ENCODE measurements around the gene PRKG1.

PRKG1 gene

DNA sequence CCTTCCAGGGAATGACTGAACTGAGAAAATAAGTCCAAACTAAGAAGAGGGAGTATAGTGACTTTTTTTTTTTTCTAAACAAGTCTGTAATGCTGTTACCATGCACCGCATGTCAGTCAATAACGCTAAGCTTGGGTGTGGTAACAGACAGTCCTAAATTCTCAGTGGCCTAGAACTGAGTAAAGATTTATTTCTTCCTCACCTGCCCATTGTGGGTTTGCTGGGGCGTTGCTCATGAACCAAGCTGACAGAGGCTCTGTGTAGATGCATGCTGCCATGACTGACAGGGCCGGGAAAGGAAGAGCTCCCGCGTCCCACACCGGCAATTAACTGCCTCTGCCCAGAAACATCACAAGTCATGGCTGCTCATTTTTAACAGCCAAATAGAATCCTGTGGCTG is 25.5 kb upstream of the PRKG1 start:
- FAIRE-seq (no peak), DNase-seq (ENCODE audit: insufficient read length, low spot score) (no peak)
- no peak for TF ChIP-seq POU2F2 (IDR thresholded peaks at IDR 0.05; ENCODE audit: low read depth, low read length)
- TF ChIP-seq POLR2AphosphoS5 (IDR thresholded peaks at IDR 0.05; ENCODE audit: low read depth, low read length): no peak
- TF ChIP-seq TAF1 (IDR thresholded peaks at IDR 0.05; ENCODE audit: low read depth, low read length): no peak
- TF ChIP-seq SPI1 (IDR thresholded peaks at IDR 0.05; ENCODE audit: low read depth, low read length): no peak
- no peak for TF ChIP-seq PAX5 (IDR thresholded peaks at IDR 0.05; ENCODE audit: insufficient read depth, low read length, severe bottlenecking)
- TF ChIP-seq POLR2A (IDR thresholded peaks at IDR 0.05; ENCODE audit: low read depth, low read length): no peak

DNA sequence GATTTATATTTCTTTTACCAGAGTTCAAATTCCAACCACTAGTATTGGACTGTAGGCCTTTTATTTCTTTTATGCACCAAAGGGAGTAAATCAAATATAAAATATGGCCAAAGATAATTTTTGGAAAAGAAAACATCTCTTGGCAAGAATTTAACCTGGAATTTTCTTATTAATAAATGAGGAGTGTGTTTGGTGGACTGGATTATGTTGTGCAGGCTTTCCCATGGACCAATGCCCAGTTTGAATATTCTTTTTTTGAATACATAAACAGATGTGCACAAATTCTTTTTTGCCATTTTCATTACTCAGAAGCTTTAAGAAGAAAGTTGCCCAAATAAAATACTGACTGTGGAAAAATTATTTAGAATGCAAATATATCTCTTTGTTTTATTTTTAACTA is 22.1 kb upstream of the PRKG1 start:
- DNase-seq (ENCODE audit: insufficient read length, low spot score) (no peak), FAIRE-seq (no peak)
- no peak for TF ChIP-seq POLR2A (IDR thresholded peaks at IDR 0.05; ENCODE audit: low read depth, low read length)
- TF ChIP-seq TAF1 (IDR thresholded peaks at IDR 0.05; ENCODE audit: low read depth, low read length): no peak
- no peak for TF ChIP-seq POLR2AphosphoS5 (IDR thresholded peaks at IDR 0.05; ENCODE audit: low read depth, low read length)
- no peak for TF ChIP-seq PAX5 (IDR thresholded peaks at IDR 0.05; ENCODE audit: insufficient read depth, low read length, severe bottlenecking)
- TF ChIP-seq SPI1 (IDR thresholded peaks at IDR 0.05; ENCODE audit: low read depth, low read length): no peak
- TF ChIP-seq POU2F2 (IDR thresholded peaks at IDR 0.05; ENCODE audit: low read depth, low read length): no peak

DNA sequence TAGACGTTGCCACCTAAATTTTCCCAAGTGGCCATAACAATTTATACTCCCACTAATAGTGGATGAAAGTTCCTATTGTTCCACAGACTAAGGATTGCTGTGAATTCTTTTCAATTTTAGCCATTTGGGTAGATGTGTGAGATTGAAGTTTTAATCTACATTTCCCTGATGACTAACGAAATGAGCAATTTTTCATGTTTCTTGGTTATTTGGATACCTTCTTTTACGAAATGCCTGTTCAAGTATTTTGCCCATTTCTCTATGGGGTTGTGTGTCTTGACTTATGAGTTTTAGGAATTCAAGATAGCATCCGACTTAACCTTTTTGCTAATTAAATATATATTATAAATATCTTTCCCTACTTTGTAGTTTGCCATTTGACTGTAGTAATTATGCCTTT is 16.4 kb upstream of the PRKG1 start:
- DNase-seq (ENCODE audit: insufficient read length, low spot score) (no peak), FAIRE-seq (no peak)
- TF ChIP-seq TAF1 (IDR thresholded peaks at IDR 0.05; ENCODE audit: low read depth, low read length) (no peak), POU2F2 (IDR thresholded peaks at IDR 0.05; ENCODE audit: low read depth, low read length) (no peak), POLR2A (IDR thresholded peaks at IDR 0.05; ENCODE audit: low read depth, low read length) (no peak), SPI1 (IDR thresholded peaks at IDR 0.05; ENCODE audit: low read depth, low read length) (no peak), POLR2AphosphoS5 (IDR thresholded peaks at IDR 0.05; ENCODE audit: low read depth, low read length) (no peak), PAX5 (IDR thresholded peaks at IDR 0.05; ENCODE audit: insufficient read depth, low read length, severe bottlenecking) (no peak)

DNA sequence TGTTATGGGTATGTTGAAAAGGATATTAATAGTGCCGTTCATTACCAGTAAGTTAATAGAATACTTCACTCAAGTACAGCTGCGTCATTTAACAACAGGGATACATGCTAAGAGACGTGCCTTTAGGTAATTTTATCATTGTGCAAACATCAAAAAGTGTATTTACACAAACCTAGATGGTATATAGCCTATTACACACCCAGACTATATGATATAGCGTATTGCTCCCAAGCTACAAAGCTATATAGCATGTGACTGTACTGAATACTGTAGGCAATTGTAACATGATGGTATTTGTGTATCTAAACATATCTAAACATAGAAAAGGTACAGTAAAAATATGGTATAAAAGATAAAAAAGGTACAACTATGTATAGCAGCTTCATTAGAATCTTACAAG is 11.1 kb upstream of the PRKG1 start:
- DNase-seq (ENCODE audit: insufficient read length, low spot score) (no peak), FAIRE-seq (no peak)
- TF ChIP-seq POLR2A (IDR thresholded peaks at IDR 0.05; ENCODE audit: low read depth, low read length) (no peak), POLR2AphosphoS5 (IDR thresholded peaks at IDR 0.05; ENCODE audit: low read depth, low read length) (no peak), PAX5 (IDR thresholded peaks at IDR 0.05; ENCODE audit: insufficient read depth, low read length, severe bottlenecking) (no peak), TAF1 (IDR thresholded peaks at IDR 0.05; ENCODE audit: low read depth, low read length) (no peak), SPI1 (IDR thresholded peaks at IDR 0.05; ENCODE audit: low read depth, low read length) (no peak), POU2F2 (IDR thresholded peaks at IDR 0.05; ENCODE audit: low read depth, low read length) (no peak)

DNA sequence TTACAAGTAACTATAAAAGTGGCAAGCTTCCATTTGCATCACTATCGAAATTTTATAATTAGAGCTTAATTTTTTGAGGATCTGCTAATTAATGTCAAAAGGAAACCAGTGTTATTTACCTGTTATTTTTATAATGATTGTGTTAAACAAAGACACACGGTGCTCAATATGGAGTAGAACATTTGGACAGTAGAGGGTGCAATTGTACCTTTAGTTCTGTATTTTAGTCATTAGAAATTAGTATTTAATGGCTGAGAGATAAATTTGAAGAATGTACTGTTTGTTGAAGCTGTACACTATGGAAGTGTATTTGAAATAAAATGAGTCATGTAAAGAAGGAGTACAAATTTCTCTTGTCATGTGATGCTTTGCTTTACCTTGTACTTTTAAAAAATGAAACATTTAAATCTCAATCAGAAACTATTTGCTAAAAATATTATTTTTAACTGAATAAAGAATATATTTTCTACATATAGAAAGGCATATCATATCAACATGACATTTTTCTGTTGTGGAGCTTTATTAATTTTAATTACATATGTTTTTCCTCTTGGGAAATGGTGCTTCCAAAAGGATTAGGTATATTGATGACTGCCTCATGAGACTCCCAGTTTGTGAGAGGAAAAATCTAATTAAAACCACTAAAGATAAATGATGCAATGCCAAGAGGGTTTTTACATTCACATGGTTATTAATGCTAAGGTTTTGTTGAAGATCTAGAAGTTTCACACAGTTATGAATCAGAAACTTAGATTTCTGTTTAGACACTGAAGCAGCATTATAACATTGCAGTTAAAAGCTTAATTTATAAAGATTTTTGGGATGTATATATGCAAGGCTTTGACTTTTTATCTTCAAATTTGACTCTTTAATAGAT is 10.4 kb upstream of the PRKG1 start:
- FAIRE-seq (no peak), DNase-seq (ENCODE audit: insufficient read length, low spot score) (no peak)
- TF ChIP-seq POLR2A (IDR thresholded peaks at IDR 0.05; ENCODE audit: low read depth, low read length): no peak
- no peak for TF ChIP-seq TAF1 (IDR thresholded peaks at IDR 0.05; ENCODE audit: low read depth, low read length)
- no peak for TF ChIP-seq SPI1 (IDR thresholded peaks at IDR 0.05; ENCODE audit: low read depth, low read length)
- TF ChIP-seq POLR2AphosphoS5 (IDR thresholded peaks at IDR 0.05; ENCODE audit: low read depth, low read length): no peak
- no peak for TF ChIP-seq POU2F2 (IDR thresholded peaks at IDR 0.05; ENCODE audit: low read depth, low read length)
- no peak for TF ChIP-seq PAX5 (IDR thresholded peaks at IDR 0.05; ENCODE audit: insufficient read depth, low read length, severe bottlenecking)

DNA sequence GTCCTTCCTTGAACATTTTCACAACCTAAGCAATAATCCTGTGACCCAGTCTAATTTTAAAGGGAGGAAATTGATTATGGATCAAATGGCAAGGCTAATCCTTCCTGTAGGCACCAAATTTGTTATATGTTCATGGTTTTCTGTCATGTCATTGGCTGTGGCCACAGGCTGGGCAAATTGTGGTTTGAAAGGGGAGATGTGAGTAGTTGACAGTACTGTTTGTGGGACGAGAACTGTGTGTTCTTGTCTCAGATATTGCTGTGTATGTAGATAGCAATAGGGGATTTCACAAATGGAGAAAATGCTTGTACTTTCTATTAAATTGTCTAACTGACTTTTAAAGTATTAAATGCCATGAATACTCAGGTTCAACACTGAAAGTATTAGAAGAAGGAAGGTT is 8.1 kb upstream of the PRKG1 start:
- no peak for DNase-seq (ENCODE audit: insufficient read length, low spot score)
- no peak for TF ChIP-seq POU2F2 (IDR thresholded peaks at IDR 0.05; ENCODE audit: low read depth, low read length)
- TF ChIP-seq TAF1 (IDR thresholded peaks at IDR 0.05; ENCODE audit: low read depth, low read length): no peak
- TF ChIP-seq SPI1 (IDR thresholded peaks at IDR 0.05; ENCODE audit: low read depth, low read length): no peak
- TF ChIP-seq POLR2A (IDR thresholded peaks at IDR 0.05; ENCODE audit: low read depth, low read length): no peak
- no peak for TF ChIP-seq POLR2AphosphoS5 (IDR thresholded peaks at IDR 0.05; ENCODE audit: low read depth, low read length)
- no peak for TF ChIP-seq PAX5 (IDR thresholded peaks at IDR 0.05; ENCODE audit: insufficient read depth, low read length, severe bottlenecking)
- no peak for FAIRE-seq

DNA sequence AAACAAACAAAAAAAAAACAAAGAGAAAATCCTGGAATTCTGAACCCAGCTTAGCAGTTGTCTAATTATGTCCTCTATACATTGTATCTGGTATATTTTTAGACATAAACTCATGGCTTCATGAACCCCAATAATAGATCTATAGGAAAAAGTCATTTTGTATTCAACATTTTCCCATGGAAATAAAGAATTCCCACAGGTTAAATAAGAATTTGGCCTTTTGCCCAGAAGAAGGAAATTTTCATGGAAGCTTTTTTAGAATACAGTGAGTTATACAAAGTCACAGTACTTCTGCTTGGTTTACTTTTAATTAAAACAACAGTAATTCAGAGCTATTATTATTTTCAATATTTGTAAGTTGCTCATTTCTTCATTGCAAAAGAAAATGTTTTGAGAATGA is 2.1 kb upstream of the PRKG1 start:
- FAIRE-seq: no peak
- no peak for DNase-seq (ENCODE audit: insufficient read length, low spot score)
- TF ChIP-seq SPI1 (IDR thresholded peaks at IDR 0.05; ENCODE audit: low read depth, low read length) (no peak), POU2F2 (IDR thresholded peaks at IDR 0.05; ENCODE audit: low read depth, low read length) (no peak), POLR2AphosphoS5 (IDR thresholded peaks at IDR 0.05; ENCODE audit: low read depth, low read length) (no peak), TAF1 (IDR thresholded peaks at IDR 0.05; ENCODE audit: low read depth, low read length) (no peak), POLR2A (IDR thresholded peaks at IDR 0.05; ENCODE audit: low read depth, low read length) (no peak), PAX5 (IDR thresholded peaks at IDR 0.05; ENCODE audit: insufficient read depth, low read length, severe bottlenecking) (no peak)

DNA sequence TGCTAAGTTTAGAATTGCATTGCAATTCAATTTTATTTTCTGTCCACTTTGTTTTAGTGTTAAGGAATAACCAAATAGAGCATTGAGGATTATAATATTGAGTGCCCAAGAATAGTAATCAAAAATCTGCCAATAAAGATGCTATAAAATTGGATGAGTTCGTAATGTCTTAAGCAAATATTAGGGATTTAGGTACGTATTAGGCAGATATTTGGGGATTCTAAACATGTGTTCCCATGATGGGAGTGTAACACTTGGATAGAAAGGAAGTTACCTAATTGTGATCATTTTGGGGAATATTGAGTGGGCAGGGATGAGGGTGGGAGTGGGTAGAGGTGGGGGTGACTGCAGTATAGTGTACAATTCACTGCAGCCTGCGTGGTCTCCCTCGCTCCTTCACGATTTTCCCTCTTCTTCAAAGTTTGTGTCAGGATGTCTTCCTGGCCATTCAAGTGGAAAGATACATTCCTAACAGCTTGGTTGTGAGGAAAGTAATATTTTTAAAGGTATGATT is 1.3 kb upstream of the PRKG1 start:
- TF ChIP-seq POLR2AphosphoS5 (IDR thresholded peaks at IDR 0.05; ENCODE audit: low read depth, low read length) (no peak), SPI1 (IDR thresholded peaks at IDR 0.05; ENCODE audit: low read depth, low read length) (no peak), POLR2A (IDR thresholded peaks at IDR 0.05; ENCODE audit: low read depth, low read length) (no peak), PAX5 (IDR thresholded peaks at IDR 0.05; ENCODE audit: insufficient read depth, low read length, severe bottlenecking) (no peak), TAF1 (IDR thresholded peaks at IDR 0.05; ENCODE audit: low read depth, low read length) (no peak), POU2F2 (IDR thresholded peaks at IDR 0.05; ENCODE audit: low read depth, low read length) (no peak)
- no peak for FAIRE-seq
- no peak for DNase-seq (ENCODE audit: insufficient read length, low spot score)

DNA sequence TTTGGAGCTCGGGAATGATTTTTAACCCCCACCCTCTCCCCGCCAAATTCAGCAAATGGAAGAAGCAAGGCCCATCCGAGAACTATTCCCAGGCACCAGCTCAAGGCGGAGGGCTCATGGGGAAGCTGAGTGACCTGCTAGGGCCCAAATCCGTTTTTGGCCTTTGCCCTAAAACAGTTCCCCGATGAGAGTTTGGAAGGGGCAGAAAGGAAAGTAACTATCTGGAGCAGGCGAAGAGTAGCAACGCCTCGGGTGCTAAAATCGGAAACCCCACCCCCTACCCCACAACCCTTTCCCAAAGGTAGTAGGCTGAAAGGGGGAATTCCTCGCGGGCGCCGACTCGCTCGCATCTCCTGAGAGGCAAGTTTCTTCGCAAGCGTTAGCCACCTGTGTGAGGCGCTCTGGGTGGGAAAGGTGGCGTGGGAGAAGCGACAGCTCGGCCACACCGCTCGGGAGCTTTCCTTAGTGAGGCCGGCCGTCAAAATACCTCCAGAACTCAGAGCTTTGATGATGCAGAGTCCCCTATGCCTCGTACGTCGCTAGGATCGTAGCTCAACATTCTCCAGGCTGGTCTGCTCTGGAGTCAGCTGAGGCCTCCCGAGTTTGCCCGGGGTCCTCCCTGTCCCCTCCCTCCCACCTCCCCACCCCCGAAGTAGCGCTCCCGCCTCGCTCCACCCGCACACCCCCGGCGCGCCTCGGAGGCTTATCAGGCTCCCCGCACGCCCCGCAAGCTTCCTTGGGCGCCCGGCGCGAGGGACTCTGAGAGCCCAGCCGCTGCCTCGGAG is 642 bp upstream of the PRKG1 start:
- peak; percentile 8 for DNase-seq (ENCODE audit: insufficient read length, low spot score)
- TF ChIP-seq SPI1 (IDR thresholded peaks at IDR 0.05; ENCODE audit: low read depth, low read length): no peak
- no peak for TF ChIP-seq PAX5 (IDR thresholded peaks at IDR 0.05; ENCODE audit: insufficient read depth, low read length, severe bottlenecking)
- no peak for TF ChIP-seq TAF1 (IDR thresholded peaks at IDR 0.05; ENCODE audit: low read depth, low read length)
- no peak for TF ChIP-seq POU2F2 (IDR thresholded peaks at IDR 0.05; ENCODE audit: low read depth, low read length)
- no peak for TF ChIP-seq POLR2A (IDR thresholded peaks at IDR 0.05; ENCODE audit: low read depth, low read length)
- FAIRE-seq: no peak

All from GM12891 (cell line).